WTC11 (cell line): ENCODE measurements around the gene CAMKMT.

Experiments used
- ZNF121 ChIP-seq: sonication (generic); formaldehyde crosslinking; IDR thresholded peaks from 2 replicates; pipeline ENCODE4 v1.8.0; 2023; ENCODE audit warnings: missing genetic modification reagents
- TF ChIP-seq, protein P1 (sequence below): fragments of 200-600 bp; IDR thresholded peaks from 2 replicates; pipeline ENCODE4 v1.8.0; 2022; ENCODE audit warnings: antibody characterized with exemption

DNA sequence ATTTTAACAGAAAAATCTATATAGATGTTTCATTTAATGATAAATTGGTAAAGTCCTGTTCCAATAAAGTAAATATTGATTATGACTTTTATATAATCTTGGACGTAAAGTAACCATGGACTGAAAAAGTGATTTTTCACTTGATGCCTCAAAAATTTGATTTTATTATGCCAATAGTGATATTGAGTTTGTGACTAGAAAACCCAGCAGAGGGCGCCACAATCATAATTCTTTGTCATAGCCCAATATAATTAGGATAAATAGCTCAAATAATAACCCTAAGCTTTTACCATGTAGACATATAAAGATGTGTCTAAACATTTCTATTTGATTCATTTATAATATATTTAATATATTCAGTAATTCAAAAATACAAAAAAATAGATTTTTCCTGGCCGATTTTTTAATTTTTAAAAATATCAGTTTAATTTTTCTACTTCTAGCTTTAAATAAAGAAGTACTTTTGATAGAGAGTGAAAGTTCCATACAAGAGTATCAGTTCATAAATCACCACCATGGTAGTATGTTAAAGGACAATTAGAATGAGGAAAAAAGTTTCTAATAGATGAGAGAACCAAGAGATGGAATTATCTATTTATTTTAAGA, 30.7 kb downstream of the CAMKMT start:
- no peak for TF ChIP-seq ZNF121
- TF ChIP-seq, protein P1, sequence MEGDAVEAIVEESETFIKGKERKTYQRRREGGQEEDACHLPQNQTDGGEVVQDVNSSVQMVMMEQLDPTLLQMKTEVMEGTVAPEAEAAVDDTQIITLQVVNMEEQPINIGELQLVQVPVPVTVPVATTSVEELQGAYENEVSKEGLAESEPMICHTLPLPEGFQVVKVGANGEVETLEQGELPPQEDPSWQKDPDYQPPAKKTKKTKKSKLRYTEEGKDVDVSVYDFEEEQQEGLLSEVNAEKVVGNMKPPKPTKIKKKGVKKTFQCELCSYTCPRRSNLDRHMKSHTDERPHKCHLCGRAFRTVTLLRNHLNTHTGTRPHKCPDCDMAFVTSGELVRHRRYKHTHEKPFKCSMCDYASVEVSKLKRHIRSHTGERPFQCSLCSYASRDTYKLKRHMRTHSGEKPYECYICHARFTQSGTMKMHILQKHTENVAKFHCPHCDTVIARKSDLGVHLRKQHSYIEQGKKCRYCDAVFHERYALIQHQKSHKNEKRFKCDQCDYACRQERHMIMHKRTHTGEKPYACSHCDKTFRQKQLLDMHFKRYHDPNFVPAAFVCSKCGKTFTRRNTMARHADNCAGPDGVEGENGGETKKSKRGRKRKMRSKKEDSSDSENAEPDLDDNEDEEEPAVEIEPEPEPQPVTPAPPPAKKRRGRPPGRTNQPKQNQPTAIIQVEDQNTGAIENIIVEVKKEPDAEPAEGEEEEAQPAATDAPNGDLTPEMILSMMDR: 0 out of 2 replicates have a peak, but pooled peaks have one; percentile 35
